GM18867 (cell line): ENCODE measurements around the gene TRAPPC12.
A peak's percentile ranks its signal among the peaks of the same experiment; 100 is the strongest.
"Not testable (repeated sequence)": the region's sequence is repeated elsewhere in the genome, so short reads cannot be mapped to it uniquely, and the experiment has no call there.

Source experiments
- ATAC-seq: cut with Tn5 transposase; IDR thresholded peaks from one replicate; pipeline ENCODE4 v1.9.1; 2021; ENCODE audit warnings: mild to moderate bottlenecking, moderate library complexity; ENCODE audit not compliant: unreplicated experiment

Gene TRAPPC12

DNA sequence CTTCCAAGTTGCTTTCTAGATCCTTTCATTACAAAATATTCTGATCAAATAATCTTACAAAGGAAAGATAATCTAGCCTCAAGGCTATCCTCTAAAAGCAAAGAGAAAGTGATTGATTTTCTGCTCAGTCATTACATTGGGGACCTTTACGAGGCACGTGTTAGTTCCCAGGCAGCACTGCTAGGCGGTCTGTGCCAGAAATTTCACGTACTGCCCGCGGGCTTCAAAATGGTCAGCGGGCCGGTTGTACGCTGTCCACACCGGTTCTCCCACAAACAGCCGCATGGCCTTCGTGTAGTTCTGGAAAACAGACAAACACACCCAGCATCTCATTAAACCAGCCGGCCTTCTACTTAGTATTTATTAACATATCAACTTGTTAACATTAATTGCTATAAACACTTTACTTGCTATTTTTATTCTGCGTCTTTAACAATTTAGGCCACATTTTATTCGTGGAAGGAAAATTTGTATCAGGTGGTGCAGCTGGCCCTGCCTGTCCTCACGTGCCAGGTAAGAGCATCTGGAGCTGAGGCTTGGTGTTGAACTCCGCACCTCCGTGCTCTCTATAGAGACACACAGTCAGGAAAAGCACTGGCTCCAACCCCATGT, 119.4 kb downstream of the TRAPPC12 start:
- ATAC-seq, result no peak

- ATAC-seq, result no peak
Measured at GRCh38 chr2:3500326-3500899, 120.9 kb downstream of the TRAPPC12 start.

GRCh38 chr2:3503046-3503445, 123.6 kb downstream of the TRAPPC12 start:
- no peak for ATAC-seq

DNA sequence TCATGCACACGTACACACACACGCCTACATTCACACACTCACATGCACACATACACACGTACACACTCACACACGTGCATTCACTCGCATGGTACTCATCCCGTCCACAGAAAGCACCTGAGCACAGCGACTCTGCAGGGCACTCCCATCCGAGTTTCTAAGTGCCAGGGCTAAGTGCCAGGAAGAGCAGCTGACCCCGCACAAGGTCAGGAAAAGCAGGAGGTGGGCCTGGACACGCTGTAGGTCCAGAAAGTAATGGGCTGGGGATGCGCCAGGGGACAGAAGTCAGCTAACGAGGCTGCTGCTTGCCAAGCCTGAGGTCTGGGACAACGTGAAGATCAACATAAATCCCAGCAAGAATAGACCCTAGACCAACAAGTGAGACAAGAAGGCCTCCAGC, 124.0 kb downstream of the TRAPPC12 start:
- no peak for ATAC-seq

DNA sequence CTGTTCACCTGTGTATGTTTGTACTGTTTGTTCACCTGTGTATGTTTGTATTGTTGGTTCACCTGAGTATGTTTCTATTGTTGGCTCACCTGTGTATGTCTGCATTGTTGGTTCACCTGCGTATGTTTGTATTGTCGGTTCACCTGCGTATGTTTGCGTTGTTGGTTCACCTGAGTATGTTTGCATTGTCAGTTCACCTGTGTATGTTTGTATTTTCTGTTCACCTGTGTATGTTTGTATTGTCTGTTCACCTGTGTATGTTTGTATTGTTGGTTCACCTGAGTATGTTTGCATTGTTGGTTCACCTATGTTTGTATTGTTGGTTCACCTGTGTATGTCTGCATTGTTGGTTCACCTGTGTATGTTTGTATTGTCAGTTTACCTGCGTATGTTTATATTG, 125.2 kb downstream of the TRAPPC12 start:
- no peak for ATAC-seq

DNA sequence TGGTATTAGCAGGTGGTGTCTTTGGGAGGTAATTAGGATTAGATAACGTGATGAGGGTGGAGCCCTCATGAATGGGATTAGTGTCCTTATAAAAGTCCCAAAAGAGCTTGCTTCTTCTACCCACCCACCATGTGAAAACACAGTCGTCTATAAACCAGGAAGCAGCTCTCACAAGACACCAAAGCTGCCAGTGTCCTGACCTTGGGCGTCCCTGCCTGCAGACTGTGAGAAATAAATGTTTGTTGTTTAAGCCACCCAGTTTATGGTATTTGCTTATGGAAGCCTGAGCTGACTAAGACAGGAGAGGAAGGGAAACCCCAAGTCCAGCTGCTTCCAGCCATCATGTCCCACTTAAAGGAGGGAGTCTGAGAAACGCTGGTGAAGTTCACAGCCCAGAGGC, 126.3 kb downstream of the TRAPPC12 start:
- ATAC-seq, result no peak

- ATAC-seq, result no peak
Measured at GRCh38 chr2:3512086-3512485, 132.6 kb downstream of the TRAPPC12 start.

GRCh38 chr2:3513026-3513810, 133.7 kb downstream of the TRAPPC12 start:
- ATAC-seq, result no peak

DNA sequence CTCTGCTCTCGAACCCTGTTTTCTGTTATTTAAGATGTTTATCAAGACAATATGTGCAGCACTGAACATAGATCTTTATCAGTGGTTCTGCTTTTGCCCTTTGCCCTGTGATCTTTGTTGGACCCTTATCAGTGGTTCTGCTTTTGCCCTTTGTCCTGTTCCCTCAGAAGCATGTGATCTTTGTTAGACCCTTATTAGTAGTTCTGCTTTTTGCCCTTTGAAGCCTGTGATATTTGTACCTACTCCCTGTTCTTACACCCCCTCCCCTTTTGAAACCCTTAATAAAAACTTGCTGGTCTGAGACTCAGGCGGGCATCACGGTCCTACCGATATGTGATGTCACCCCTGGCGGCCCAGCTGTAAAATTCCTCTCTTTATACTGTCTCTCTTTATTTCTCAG, 135.9 kb downstream of the TRAPPC12 start:
- not testable (repeated sequence) for ATAC-seq

- no peak for ATAC-seq
Measured at GRCh38 chr2:3516831-3517230, 137.3 kb downstream of the TRAPPC12 start.

GRCh38 chr2:3517948-3518495, 138.5 kb downstream of the TRAPPC12 start:
- ATAC-seq, result no peak

DNA sequence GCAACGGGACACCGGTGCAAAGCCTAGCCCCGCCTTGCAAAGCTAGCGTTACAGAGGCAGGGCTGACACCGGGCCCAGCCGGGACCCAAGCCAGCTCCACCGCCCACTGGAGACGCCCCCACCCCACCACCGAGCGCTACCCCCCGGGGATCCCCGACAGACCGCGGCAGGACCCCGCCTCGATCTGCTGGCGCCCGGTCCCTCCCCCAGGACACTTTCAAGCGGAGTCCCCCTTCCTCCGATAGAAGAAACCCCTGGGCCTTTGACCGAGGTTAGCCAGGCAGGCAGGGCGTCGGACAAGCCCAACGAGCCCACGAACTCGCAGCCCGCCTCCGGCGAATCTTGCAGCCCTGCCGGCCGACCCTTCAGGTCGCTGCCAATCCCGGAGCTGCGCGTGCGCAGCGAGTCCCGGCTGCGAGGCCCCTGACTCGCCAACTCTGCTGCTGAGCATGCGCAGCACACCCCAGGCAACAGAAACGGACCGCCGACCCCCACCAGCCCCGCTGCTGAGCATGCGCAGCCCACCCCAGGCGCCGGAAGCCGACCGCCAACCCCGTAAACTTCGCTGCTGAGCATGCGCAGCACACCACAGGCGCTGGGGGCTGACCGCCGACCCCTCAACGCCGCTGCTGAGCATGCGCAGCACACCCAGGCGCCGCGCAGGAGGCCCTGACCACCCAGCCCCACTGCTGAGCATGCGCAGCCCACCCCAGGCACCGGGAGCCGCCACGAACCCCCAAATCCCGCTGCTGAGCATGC, 139.2 kb downstream of the TRAPPC12 start:
- ATAC-seq, result peak; percentile 80

GRCh38 chr2:3519255-3520205, 140.0 kb downstream of the TRAPPC12 start, which contains the start of gene ADI1:
TSS of gene ADI1 (minus strand) at chr2:3519531. CDS start at chr2:3519487, 44 bp downstream.
- ATAC-seq, result peak; percentile 62

GRCh38 chr2:3520591-3520990, 141.1 kb downstream of the TRAPPC12 start:
- no peak for ATAC-seq

DNA sequence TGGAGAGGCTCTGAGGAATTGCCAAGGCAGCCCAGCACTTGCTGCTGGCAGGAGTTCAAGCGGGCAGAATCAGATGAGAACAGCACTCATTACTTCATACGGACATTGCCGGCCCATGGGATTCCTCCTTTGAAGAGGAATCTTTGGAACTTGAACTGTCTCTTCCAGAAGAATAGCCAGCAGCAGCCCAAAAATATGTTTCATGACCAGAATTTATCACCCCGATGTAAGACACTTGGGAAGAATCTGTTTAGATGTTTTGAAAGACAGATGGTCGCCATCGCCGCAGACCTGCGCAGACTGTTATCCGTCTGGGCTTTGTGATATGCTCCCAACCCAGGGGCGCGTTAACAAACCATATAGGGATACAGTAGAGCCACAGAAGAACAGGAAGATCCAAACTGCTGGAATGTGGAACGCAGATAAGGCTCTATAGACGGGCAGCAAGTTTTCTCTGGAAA, 143.5 kb downstream of the TRAPPC12 start:
- ATAC-seq, result no peak

- ATAC-seq, result no peak
Measured at GRCh38 chr2:3523551-3524041, 144.1 kb downstream of the TRAPPC12 start.

DNA sequence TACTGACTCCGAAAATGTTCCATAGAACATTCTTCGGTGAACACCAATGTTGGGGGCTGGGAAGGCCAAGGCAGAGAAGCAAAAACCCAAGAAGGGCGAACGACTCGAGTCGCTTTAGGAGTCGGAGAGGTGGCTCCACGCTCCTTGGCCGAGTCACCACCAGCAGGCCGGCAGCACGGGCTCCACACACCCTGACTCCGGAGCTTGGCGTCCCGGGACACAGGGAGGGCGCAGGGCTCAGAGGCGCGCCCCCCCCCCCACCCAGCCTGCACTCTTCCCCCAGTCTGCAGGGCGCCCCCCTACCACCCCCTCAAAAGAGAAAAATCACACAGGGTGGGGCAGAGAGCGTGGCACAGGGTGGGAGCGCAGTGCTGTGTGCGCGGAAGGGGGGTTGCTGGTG, 147.4 kb downstream of the TRAPPC12 start:
- ATAC-seq, result no peak

- ATAC-seq, result no peak
Measured at GRCh38 chr2:3527886-3528785, 148.6 kb downstream of the TRAPPC12 start.
